Fibroblast of pulmonary artery (primary cell): Measurements from ENCODE around the gene DKKL1.

ENCODE experiments used
- DNase-seq: peaks from one replicate; pipeline ENCODE4 v3.0.0-alpha.2; 2010; ENCODE audit warnings: low read depth
- H3K4me3 ChIP-seq: replicated peaks from 2 replicates; pipeline ENCODE4 v1.5.1; 2011; ENCODE audit warnings: low read depth, mild to moderate bottlenecking, control low read depth, low read length, moderate library complexity
- CTCF ChIP-seq: IDR thresholded peaks from 2 replicates; pipeline ENCODE4 v1.5.1; 2011; ENCODE audit warnings: mild to moderate bottlenecking, control low read depth, low read length, inconsistent platforms; ENCODE audit errors: missing control alignments

DKKL1 gene

GRCh38 chr19:49382639-49383038 lies 19.0 kb downstream of the DKKL1 start:
- H3K4me3 ChIP-seq, result no peak overlapping the region
- DNase-seq, result no peak
- TF ChIP-seq CTCF, result no peak

- DNase-seq, result no peak
- no peak for TF ChIP-seq CTCF
- no peak overlapping the region for H3K4me3 ChIP-seq
Observed at GRCh38 chr19:49383599-49383998, 19.9 kb downstream of the DKKL1 start.

- no peak for TF ChIP-seq CTCF
- H3K4me3 ChIP-seq, result no peak within 1 kb of the TSS
- peak; percentile 41 for DNase-seq
Observed at GRCh38 chr19:49387936-49388372, 24.3 kb downstream of the DKKL1 start, which contains the start of gene KASH5. Gene KASH5, plus strand, starts transcription at chr19:49388249. Its CDS starts 2,635 bp downstream, at chr19:49390884.

- TF ChIP-seq CTCF, result no peak
- no peak for DNase-seq
- no peak overlapping the region for H3K4me3 ChIP-seq
Observed at GRCh38 chr19:49389406-49389805, 25.7 kb downstream of the DKKL1 start.

- TF ChIP-seq CTCF, result no peak
- DNase-seq, result no peak
- H3K4me3 ChIP-seq, result no peak overlapping the region
Observed at GRCh38 chr19:49390131-49390928, 26.7 kb downstream of the DKKL1 start.

- no peak overlapping the region for H3K4me3 ChIP-seq
- TF ChIP-seq CTCF, result no peak
- no peak for DNase-seq
Observed at GRCh38 chr19:49390929-49391359, 27.3 kb downstream of the DKKL1 start.
